Left renal pelvis (tissue), 4 donors: ENCODE results near the gene TRAK2. TPM values are rescaled to one million over a fixed set of nuclear protein-coding genes. Genes with fewer than 3 reads are reported as not detected.

Experiments used
- DNase-seq, 4 donors: peaks; one replicate each; pipeline ENCODE4 v3.0.0-alpha.2; 2013; ENCODE audit warnings: low read depth in 4 of 4, low spot score in 3 of 4
- polyA plus RNA-seq, 4 donors: library from polyadenylated mRNA; unstranded; fragments of 120-200 nt; gene quantifications; one replicate each; pipeline ENCODE4 v1.2.1, GENCODE V29; 2013; ENCODE audit not compliant: insufficient read length in 4 of 4

Gene TRAK2
- polyA plus RNA-seq, 4 donors, result 39.0 to 47.0 (median 42.1) TPM

- no peak for DNase-seq
Measured at GRCh38 chr2:201363857-201364560, 87.2 kb downstream of the TRAK2 start.

GRCh38 chr2:201362396-201362795 is 88.9 kb downstream of the TRAK2 start:
- DNase-seq, result no peak

GRCh38 chr2:201361078-201361733 is 90.1 kb downstream of the TRAK2 start:
- DNase-seq, result no peak

GRCh38 chr2:201360256-201360655 is 91.0 kb downstream of the TRAK2 start:
- no peak for DNase-seq

GRCh38 chr2:201358684-201359083 is 92.6 kb downstream of the TRAK2 start:
- DNase-seq, result no peak

- DNase-seq, result peak; percentile 51 to 80 (median 72)
Measured at GRCh38 chr2:201357221-201357620, 94.0 kb downstream of the TRAK2 start, which contains the start of gene FLACC1. Gene FLACC1, minus strand, starts transcription at chr2:201357345. Its CDS starts 5,941 bp downstream, at chr2:201351404.

GRCh38 chr2:201353116-201353515 is 98.1 kb downstream of the TRAK2 start:
- DNase-seq, result no peak

- no peak for DNase-seq
Measured at GRCh38 chr2:201350879-201351278, 100.4 kb downstream of the TRAK2 start.

GRCh38 chr2:201349601-201350000 is 101.7 kb downstream of the TRAK2 start:
- no peak for DNase-seq

GRCh38 chr2:201348758-201349157 is 102.5 kb downstream of the TRAK2 start:
- DNase-seq, result no peak

GRCh38 chr2:201347138-201347537 is 104.1 kb downstream of the TRAK2 start:
- no peak for DNase-seq

- DNase-seq, result no peak
Measured at GRCh38 chr2:201345625-201346213, 105.5 kb downstream of the TRAK2 start.

GRCh38 chr2:201344663-201345366 is 106.4 kb downstream of the TRAK2 start:
- DNase-seq, result no peak

GRCh38 chr2:201343559-201343958 is 107.7 kb downstream of the TRAK2 start:
- no peak for DNase-seq

GRCh38 chr2:201342923-201343322 is 108.3 kb downstream of the TRAK2 start:
- DNase-seq, result no peak

GRCh38 chr2:201329409-201329808 is 121.8 kb downstream of the TRAK2 start:
- DNase-seq, result no peak

GRCh38 chr2:201327678-201328077 is 123.6 kb downstream of the TRAK2 start:
- no peak for DNase-seq
